Measurements from ENCODE around the gene GSAP. TPM values are rescaled to one million over a fixed set of nuclear protein-coding genes. Genes with fewer than 3 reads are reported as not detected.

The GSAP gene
- total RNA-seq, 1 donor from 2014 or later, result 13.0 TPM

GRCh38 chr7:77438131-77438530 lies 22.0 kb upstream of the GSAP start:
- TF ChIP-seq POLR2AphosphoS5 (IDR thresholded peaks at IDR 0.05; ENCODE audit: insufficient read depth in 1 of 2, low read depth in 1 of 2) (no peak), POLR2A (IDR thresholded peaks at IDR 0.05) (no peak), CTCF (IDR thresholded peaks at IDR 0.05) (no peak)
- no peak for DNase-seq (ENCODE audit: extremely low spot score in 2 of 2)
- Histone ChIP-seq H3K27ac (no peak overlapping the region), H3K9me3 (no peaks in the 10 kb centered on the region), H3K27me3 (no peaks in the 10 kb centered on the region), H3K36me3 (no peaks in the 10 kb centered on the region), H3K4me3 (no peak overlapping the region), H3K4me1 (no peaks in the 10 kb centered on the region)
- intact Hi-C loops (cut with DNase I), result no loop called here

- Histone ChIP-seq H3K27me3 (no peaks in the 10 kb centered on the region), H3K36me3 (no peaks in the 10 kb centered on the region), H3K4me1 (no peaks in the 10 kb centered on the region), H3K9me3 (no peaks in the 10 kb centered on the region), H3K4me3 (no peak overlapping the region), H3K27ac (no peak overlapping the region)
- DNase-seq (ENCODE audit: extremely low spot score in 2 of 2), result no peak
- TF ChIP-seq POLR2AphosphoS5 (IDR thresholded peaks at IDR 0.05; ENCODE audit: insufficient read depth in 1 of 2, low read depth in 1 of 2) (no peak), CTCF (IDR thresholded peaks at IDR 0.05) (no peak), POLR2A (IDR thresholded peaks at IDR 0.05) (no peak)
- intact Hi-C loops (cut with DNase I), result no loop called here
Observed at GRCh38 chr7:77434570-77435275, 18.6 kb upstream of the GSAP start.

- intact Hi-C loops (cut with DNase I), result no loop called here
- no peaks in the 10 kb centered on the region for H3K4me1 ChIP-seq
- no peaks in the 10 kb centered on the region for H3K36me3 ChIP-seq
- no peaks in the 10 kb centered on the region for H3K27me3 ChIP-seq
- H3K27ac ChIP-seq, result no peak overlapping the region
- DNase-seq (ENCODE audit: extremely low spot score in 2 of 2), result no peak
- TF ChIP-seq POLR2AphosphoS5 (IDR thresholded peaks at IDR 0.05; ENCODE audit: insufficient read depth in 1 of 2, low read depth in 1 of 2), result no peak
- no peak for TF ChIP-seq CTCF (IDR thresholded peaks at IDR 0.05)
- TF ChIP-seq POLR2A (IDR thresholded peaks at IDR 0.05), result no peak
- no peak overlapping the region for H3K4me3 ChIP-seq
- H3K9me3 ChIP-seq, result no peaks in the 10 kb centered on the region
Observed at GRCh38 chr7:77433901-77434300, 17.8 kb upstream of the GSAP start.

GRCh38 chr7:77430927-77431326 lies 14.8 kb upstream of the GSAP start:
- intact Hi-C loops (cut with DNase I), result no loop called here
- no peaks in the 10 kb centered on the region for H3K9me3 ChIP-seq
- H3K4me3 ChIP-seq, result no peak overlapping the region
- H3K27me3 ChIP-seq, result no peaks in the 10 kb centered on the region
- no peaks in the 10 kb centered on the region for H3K36me3 ChIP-seq
- no peaks in the 10 kb centered on the region for H3K4me1 ChIP-seq
- DNase-seq (ENCODE audit: extremely low spot score in 2 of 2), result no peak
- TF ChIP-seq POLR2A (IDR thresholded peaks at IDR 0.05), result no peak
- no peak for TF ChIP-seq POLR2AphosphoS5 (IDR thresholded peaks at IDR 0.05; ENCODE audit: insufficient read depth in 1 of 2, low read depth in 1 of 2)
- TF ChIP-seq CTCF (IDR thresholded peaks at IDR 0.05), result no peak
- H3K27ac ChIP-seq, result no peak overlapping the region

- intact Hi-C loops (cut with DNase I), result no loop called here
- DNase-seq (ENCODE audit: extremely low spot score in 2 of 2), result no peak
- TF ChIP-seq POLR2A (IDR thresholded peaks at IDR 0.05) (no peak), CTCF (IDR thresholded peaks at IDR 0.05) (no peak), POLR2AphosphoS5 (IDR thresholded peaks at IDR 0.05; ENCODE audit: insufficient read depth in 1 of 2, low read depth in 1 of 2) (no peak)
Observed at GRCh38 chr7:77428777-77429231, 12.7 kb upstream of the GSAP start.

More at GRCh38 chr7:77428777-77429231, 12.7 kb upstream of the GSAP start:
- Histone ChIP-seq H3K27me3 (no peaks in the 10 kb centered on the region), H3K36me3 (no peaks in the 10 kb centered on the region), H3K4me3 (no peak overlapping the region), H3K27ac (no peak overlapping the region), H3K4me1 (no peaks in the 10 kb centered on the region), H3K9me3 (no peaks in the 10 kb centered on the region)
